Islet of Langerhans (tissue), 1 donor: ENCODE data around the gene CRADD.
A peak's percentile ranks its signal among the peaks of the same experiment; 100 is the strongest.

ENCODE experiments used
- FAIRE-seq: peaks from one replicate; lab custom pipeline; 2011; peaks lifted over from hg19 to GRCh38; lab: Jason Lieb, UNC

CRADD gene

DNA sequence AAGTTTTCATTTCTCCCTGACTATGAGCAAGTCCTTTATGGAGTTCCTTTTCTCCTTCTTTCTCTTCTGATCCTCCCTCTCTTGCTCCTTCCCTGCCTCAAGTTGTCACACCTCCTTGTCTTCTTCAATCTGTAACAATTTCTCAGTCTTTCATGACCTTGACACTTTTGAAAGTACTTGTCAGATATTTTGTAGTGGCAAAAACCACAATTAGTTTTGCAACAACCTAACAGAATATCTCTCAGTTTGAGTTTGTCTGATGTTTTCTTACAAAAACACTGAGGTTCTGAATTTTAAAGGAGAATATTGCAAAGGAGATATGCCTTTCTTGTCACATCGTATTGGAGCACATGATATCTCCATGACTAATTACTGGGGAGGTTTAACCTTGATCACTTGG lies 4.1 kb upstream of the CRADD start:
- no peak for FAIRE-seq

GRCh38 chr12:93674386-93674785 lies 2.8 kb upstream of the CRADD start:
- no peak for FAIRE-seq

GRCh38 chr12:93676408-93677194 lies 574 bp upstream of the CRADD start:
- FAIRE-seq, result no peak

GRCh38 chr12:93678779-93679178 lies 1.6 kb downstream of the CRADD start:
- no peak for FAIRE-seq

- no peak for FAIRE-seq
Measured at GRCh38 chr12:93679308-93679925, 2.2 kb downstream of the CRADD start.

- FAIRE-seq, result no peak
Measured at GRCh38 chr12:93680006-93680405, 2.8 kb downstream of the CRADD start.

- no peak for FAIRE-seq
Measured at GRCh38 chr12:93682846-93683261, 5.7 kb downstream of the CRADD start.

GRCh38 chr12:93683410-93683809 lies 6.2 kb downstream of the CRADD start:
- no peak for FAIRE-seq

DNA sequence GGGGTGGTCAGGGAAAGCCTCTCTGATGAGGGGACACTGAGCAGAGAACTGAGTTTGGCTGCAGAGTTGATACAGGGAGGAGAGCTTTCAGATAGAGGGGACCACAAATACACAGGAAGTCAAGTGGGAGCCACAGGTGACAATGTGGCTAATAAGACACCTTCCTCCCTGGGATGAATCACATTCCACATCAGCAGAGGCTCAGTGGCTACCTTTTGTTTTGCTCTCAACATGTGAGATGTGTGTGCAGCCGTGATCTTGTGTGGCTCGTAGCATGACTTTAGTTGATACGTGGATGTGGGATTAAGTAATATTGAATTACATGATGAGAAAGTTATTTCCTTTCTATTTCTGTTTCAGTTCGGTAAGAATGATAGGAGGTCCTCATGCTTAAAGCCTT lies 7.5 kb downstream of the CRADD start:
- no peak for FAIRE-seq

DNA sequence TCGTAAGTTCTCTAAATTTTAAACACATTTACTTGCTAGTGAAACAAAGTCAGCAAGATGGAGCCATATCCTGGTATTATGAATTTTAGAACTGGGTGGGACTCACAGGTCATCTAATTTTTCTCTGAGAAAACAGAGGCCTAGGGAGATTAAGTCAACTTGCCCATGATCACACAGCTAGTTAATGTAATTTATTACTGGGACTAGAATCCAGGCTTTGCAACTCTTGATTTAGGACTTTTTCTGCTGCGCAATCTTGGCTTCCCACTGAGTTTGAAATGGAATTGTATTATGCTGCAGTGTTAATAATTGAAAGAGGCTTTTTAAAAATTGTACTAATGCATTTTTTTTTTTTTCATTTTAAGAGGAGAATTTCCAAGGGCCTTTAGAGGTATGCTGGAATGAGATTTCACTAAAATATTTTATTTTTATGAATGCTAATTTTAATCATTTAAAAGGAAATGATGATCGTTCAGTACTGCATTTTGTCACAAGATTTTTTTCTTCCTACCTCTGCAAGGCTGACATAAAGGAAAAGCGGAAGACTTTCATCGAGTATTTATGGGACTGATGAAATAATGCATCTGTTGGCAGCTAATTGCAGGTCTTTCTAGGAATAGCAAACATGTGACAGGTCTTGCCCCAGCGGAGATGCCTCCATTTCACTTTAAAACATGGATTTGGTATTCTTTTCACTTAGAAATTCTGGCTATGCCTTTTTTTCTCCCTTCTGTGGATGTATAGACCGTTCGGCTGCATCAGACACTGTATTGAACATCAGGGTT lies 9.6 kb downstream of the CRADD start:
- no peak for FAIRE-seq

DNA sequence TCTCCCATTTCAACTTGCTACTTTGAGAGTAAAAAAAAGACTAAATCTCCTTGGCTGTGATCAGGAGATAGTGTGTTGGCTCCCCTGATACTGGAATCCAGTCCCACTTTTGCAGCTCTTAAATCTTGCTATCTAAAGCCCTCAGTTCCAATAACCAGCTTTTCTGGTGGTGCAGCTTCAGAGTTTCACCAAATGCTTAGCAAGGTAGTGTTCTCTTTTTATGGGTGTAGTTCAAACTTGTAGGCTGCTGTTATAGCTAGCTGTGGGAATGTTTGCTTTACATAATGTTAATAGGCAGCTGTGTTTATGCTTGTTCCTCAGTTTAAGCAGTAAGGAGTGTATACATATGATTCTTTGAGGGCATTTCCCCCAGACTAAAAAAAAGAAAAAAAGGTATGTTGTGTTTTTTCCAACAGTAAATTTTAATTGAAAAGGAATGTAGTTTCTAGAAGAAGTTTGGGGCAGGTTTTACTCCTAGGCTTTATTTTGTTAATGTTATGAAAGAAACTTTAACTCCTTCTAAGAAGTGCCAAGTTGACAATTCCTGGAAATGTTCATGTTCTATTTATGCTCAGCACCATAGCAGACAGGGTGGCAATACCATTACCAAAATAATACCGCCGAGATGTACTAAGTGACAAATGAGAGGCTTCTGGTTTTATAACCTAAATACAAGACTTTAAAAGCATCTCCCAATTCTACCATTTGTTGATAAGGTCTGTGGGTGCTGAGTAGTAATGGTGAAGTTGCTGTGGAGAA lies 12.1 kb downstream of the CRADD start:
- FAIRE-seq, result no peak

DNA sequence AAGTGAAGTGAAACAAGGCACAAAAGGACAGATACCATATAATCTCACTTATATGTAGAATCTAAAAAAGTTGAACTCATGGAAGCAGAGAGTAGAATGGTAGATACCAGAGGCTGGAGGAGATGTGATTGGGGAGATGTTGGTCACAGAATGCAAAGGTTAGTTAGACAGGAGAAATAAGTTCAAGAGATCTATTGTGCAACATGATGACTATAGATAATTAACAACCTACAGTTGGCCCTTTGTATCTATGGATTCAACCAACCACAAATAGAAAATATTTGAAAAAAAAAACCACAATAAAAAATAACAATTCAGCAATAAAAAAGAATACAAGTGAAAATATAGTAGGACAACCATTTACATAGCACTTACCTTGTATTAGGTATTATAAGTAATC lies 19.3 kb downstream of the CRADD start:
- peak; percentile 17 for FAIRE-seq

DNA sequence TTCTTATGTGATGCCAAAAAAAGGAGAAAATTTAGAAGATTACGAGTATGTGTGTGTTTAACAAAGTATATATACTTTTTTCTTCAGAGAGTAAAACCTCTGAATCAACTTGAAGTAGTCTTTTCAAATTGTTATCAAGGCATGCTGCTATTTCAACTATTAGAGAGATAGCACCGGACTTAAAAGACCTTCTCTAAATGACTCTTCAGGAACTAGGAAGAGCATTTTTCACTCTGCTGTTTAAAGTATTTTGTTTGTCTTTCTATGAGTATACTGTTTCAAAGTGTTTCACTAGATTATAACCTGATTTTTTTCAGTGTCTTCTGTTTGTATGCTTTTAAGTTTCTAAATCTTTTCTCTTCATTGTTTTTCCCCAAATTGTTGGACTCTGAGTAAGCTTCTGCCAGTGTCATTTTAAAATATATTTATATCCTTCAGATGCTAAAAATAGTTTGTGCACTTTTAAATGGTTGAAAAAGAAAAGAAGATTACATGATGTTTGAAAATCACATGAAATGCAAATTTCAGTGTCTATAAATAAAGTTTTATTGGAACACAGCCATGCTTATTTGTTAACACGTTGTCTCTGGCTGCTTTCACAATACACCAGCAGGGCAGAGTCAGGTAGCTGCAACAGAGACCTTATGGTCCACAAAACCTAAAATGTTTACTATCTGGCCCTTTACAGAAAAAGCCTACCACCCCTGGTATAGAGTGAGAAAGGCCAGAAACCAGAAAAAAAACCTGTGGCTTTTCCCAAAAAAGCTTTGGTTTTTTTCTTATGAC lies 21.3 kb downstream of the CRADD start:
- FAIRE-seq, result no peak

- no peak for FAIRE-seq
Measured at GRCh38 chr12:93699271-93700145, 22.3 kb downstream of the CRADD start.

DNA sequence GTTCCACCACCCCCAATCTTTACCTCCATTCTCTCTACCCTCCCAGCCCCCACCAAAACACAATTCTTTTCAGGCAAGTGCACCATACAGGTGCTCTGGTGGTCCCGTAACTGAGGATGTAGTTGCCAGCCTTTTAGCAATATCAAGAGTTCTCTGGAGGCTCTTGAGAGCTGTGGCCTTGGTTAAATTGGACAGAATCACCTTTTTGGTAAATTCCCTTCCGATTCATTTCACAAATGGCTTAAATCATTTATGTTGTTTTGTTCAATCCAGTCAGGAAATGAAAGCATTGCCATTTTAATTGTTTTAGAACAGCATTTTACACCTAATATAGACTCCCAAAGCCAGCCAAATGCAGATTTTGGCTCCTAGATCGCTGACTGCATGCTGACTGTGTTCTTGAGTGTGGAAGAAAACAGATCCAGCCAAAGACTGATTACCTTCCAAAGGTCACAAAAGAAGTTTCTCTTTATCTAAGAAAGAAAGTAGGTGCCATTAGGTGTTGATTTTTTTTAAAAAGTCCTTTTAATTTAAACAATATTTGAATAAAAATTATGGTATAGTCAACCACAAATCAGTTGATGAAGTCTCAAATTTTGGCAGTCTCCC lies 25.6 kb downstream of the CRADD start:
- FAIRE-seq, result no peak

DNA sequence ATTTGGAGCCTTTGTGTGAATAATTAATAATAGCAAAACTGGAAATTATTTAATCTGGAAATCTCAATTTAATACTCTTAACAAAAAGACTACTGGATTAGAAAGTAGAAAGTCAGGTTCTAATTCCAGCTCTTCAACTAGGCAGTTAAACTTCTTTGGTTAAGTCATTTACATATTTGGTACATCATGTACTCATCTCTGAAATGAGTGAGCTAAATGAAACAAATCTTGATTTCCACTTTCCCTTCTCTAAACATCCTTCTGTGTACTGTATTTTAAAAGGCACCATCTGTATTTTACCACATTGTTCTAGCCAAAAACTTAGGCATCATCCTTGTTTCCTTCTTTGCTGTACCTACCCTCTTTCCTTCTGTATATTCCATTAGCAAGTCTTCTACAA lies 26.9 kb downstream of the CRADD start:
- no peak for FAIRE-seq

DNA sequence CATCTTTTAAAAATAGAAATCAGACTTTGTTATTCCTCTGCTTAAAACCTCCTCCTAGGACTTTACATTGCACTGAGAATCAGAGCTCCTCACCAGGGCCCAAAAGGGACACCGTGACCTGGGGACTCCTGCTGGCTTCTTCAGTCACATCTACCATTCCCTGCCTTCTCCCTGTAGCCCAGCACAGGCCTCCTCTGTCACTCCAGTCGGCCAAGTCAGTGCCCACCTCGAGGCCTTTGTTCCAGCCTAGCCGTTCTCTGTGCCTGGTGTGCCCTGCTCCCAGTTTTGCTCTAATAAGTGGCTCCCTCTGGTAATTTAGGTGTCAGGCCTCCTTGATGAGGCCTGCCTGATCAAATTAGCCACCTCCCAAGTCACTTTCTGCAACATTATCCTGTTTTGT lies 27.4 kb downstream of the CRADD start:
- no peak for FAIRE-seq

- no peak for FAIRE-seq
Measured at GRCh38 chr12:93705237-93705636, 28.1 kb downstream of the CRADD start.

DNA sequence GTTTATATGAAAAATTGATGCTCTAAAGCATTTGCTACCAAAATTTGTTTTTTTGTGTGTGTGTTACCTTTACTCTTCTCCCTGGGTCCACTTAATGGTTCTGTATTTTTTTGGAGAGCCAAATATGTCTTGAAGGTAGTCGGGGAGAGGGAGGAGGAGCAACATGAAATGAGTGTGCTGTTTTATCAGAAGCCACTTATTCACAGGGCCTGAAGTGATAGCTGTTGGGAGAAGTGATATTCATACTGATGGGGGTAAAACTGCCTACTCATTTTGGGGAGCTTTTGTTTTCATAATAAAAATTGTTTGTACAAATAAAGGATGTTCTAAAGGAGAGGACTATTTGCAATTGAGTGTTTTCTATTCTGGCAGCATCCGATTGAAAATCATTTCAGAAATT lies 29.2 kb downstream of the CRADD start:
- FAIRE-seq, result no peak

GRCh38 chr12:93706824-93707223 lies 29.6 kb downstream of the CRADD start:
- no peak for FAIRE-seq
